ENCODE data around the gene ONECUT3.
"Not testable (repeated sequence)": the region's sequence is repeated elsewhere in the genome, so short reads cannot be mapped to it uniquely, and the experiment has no call there.

The ONECUT3 gene

DNA sequence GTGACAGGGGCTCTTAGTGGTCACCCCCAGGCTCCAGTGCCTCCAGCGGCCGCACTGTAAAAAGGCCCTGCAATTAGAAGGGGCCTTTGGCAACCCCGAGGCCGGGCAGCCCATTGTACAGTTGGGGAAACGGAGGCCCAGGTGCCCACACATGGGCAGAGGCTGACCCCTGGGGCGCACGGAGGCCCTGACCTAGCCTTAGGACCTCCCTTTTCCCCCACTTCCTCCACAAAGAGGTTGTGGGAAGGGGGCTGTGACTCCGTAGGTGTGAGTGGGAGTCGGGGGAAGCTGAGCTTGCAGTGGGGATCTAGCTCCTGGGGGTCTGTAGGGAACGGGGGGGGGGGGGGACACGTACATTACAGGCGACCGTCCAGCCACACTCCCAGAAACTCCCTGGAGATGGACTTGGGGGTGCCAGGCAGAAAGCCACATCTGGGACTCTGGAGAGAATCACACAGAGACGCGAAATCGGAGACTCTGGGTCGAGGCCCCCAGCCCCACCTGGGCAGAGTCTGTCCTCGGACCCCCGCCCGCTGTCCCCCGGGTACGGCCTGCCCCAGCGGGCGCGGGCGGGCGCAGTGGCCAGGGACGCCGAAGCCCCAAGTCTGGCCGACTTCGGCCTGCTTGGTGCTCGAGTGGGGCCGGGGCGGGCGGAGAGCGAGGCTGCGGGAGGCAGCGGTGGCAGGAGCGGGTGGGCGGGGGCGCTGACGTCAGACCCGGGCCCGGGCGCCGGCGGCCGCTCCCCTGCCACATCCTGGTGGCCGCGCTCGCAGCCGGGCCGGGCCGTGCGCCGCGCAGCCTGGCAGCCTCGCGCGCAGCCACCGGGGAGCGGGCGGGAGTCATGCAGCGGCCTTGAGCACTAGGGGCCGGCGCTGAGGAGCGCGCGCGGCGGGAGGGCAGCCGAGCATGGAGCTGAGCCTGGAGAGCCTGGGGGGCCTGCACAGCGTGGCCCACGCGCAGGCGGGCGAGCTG lies at the start of gene ONECUT3:
Gene ONECUT3 (plus strand): TSS at position 750 of the 972 bp plus-strand sequence. CDS start 157 bp downstream, at position 907.
- no peak for DNase-seq (ENCODE audit: low read depth, low spot score)

DNA sequence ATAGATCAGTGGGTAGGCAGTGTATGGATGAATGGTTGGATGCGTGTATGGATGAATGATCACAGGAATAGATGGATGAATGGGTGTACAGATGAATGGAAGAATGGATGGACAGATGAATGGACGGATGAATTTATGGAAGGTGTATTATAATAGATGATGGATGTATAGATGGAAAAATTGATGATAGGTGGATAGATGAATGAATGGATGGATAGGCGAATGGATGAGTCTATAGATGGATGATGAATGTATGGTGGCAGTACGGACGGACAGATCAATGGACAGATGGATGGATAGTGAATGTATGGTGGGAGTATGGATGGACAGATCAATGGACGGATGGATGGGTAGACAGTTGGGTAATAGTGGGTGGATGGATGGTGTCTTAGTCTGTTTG lies 49.0 kb upstream of the ONECUT3 start:
- DNase-seq (ENCODE audit: low read depth, low spot score): no peak

DNA sequence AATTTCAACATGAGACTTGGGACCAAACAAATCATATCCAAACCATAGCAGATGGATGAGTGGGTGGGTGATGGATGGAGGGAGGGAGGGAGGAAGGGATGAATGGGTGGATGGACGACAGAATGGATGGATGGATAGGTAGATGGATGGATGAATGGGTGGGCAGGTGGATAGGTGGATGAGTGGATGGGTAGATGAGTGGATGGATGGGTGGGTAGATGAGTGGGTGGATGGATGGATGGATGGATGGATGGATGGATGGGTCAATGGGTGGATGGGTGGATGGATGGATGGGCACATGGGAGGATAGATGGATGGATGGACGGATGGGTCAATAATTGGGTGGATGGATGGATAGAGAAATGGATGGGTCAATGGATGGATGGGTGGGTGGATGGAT lies 47.9 kb upstream of the ONECUT3 start:
- DNase-seq (ENCODE audit: low read depth, low spot score): no peak

DNA sequence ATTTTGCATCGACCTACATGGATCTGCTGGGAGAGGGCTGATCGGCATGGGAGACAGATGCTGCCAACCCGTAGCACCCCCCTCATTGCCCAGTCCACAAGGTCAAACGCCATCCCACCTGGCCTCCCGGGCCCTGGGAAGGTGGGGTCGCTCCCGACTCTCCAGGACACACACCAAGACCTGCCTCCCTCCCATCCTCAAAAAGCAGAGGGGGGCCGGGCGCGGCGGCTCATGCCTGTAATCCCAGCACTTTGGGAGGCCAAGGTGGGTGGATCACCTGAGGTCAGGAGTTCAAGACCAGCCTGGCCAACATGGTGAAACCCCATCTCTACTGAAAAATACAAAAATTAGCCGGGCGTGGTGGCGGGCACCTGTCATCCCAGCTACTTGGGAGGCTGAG lies 46.7 kb upstream of the ONECUT3 start:
- not testable (repeated sequence) for DNase-seq (ENCODE audit: low read depth, low spot score)

DNA sequence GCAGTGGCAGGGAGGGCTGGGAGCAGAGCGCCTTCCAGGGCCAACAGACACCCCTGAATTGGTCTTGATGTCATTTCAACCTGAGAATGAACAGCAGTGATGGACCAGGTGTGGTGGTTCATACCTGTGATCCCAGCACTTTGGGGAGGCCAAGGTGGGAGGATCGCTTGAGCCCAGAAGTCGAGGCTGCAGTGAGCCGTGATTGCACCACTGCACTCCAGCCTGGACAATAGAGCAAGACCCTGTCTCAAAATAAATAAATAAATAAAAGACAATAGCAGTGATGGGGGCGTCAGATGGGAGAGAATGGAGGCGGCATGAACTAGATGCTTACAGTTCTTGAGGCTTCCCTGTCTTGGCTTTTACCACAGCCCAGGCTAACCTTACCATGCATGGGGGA lies 46.1 kb upstream of the ONECUT3 start:
- DNase-seq (ENCODE audit: low read depth, low spot score): no peak

DNA sequence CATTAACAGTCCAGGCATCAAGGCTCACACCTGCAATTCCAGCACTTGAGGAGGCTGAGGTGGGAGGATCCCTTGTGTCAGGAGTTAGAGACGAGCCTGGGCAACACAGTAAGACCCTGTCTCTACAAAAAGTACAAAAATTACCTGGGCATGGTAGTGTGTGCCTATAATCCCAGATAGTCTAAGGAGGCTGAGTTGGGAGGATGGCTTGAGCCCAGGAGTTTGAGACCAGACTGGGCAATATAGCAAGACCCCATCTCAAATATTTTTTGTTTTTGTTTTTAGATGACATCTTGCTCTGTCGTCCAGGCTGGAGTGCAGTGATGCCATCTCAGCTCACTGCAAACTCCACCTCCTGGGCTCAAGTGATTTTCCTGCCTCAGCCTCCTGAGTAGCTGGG lies 40.1 kb upstream of the ONECUT3 start:
- no peak for DNase-seq (ENCODE audit: low read depth, low spot score)

DNA sequence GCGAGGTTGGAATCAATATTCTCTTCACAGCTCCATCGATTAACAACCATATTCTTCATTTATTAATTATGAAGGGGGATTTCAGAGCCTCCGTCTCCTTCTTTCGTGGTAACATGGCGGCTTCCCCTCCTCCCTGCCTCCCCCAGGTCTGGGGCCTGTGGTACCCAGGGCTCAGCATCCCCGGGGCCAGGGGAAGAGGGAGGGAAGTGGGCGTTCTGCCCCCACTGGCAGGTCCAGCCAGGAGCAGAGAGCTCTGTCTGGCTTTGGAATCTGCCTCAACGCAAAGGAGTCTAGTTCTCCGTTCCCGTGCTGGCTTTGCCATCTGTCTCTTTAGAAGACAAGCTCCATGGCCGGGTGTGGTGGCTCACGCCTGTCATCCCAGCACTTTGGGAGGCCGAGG lies 37.8 kb upstream of the ONECUT3 start:
- no peak for DNase-seq (ENCODE audit: low read depth, low spot score)

- DNase-seq (ENCODE audit: low read depth, low spot score): no peak
These were observed 35.9 kb upstream of the ONECUT3 start for GRCh38 chr19:1717200-1717969.

GRCh38 chr19:1717970-1718264 lies 35.4 kb upstream of the ONECUT3 start:
- DNase-seq (ENCODE audit: low read depth, low spot score): no peak

DNA sequence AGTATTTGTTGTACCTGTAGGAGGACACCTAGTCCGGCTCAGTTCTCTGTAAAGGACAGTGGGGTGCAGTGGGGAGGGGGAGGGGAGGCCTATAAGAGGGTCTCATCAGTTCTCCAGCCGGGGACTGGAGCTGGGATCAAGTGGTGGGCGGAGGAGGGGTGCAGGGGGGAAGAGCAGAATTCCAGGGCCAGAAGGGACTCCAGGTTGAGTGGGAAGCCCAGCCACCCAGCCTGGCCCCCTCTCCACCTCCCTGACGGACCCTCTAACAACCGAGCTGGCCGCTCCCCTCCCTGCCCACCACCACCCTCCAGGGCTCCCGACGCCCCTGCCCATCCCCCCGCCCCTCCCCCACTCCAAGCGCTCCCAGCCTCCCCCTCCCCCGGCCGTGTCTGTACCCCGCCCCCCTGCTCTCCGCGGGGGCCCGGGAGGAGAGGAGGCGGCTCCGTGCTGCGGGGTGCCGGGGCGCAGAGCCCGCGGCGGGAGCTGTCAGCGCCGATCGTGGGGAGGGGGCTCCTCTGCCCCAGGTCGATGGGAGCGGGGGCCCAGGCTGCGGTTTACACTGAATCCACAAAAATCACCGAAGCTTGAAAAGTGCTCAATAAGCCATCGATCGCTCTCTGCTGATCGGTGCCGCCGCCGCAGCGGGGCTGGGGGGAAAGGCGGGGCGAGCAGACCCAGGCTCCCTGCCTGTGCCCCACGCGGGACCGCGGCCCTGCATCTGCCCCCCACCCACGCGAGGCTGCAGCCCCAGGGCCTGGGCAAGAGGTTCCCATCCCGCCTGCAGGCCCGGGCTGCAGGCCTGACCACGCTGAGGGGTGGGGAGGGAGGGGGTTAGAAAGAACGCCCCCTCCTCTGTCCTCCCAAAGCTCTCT lies 34.6 kb upstream of the ONECUT3 start:
- DNase-seq (ENCODE audit: low read depth, low spot score): no peak

- no peak for DNase-seq (ENCODE audit: low read depth, low spot score)
These were observed 33.8 kb upstream of the ONECUT3 start for GRCh38 chr19:1719519-1719918.

DNA sequence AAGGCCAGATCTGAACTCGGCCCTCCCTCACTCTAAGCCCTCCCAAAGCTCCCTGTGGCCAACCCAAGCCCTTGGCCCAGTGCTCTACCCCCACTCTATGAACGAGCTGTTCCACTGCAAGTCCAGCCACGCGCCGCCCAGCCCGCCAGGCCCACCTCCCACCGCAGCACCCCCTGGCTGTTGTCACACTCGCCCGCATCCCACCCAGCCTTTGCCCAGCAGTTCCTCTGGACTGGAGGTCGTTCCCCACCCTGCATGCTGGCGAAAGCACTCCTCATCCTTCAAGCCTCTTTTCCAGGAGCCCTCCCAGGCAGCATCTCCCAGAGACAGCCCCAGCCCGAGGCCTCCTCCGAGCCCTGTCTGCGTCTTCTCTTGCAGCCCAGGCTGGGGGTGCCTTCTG lies 33.1 kb upstream of the ONECUT3 start:
- no peak for DNase-seq (ENCODE audit: low read depth, low spot score)

DNA sequence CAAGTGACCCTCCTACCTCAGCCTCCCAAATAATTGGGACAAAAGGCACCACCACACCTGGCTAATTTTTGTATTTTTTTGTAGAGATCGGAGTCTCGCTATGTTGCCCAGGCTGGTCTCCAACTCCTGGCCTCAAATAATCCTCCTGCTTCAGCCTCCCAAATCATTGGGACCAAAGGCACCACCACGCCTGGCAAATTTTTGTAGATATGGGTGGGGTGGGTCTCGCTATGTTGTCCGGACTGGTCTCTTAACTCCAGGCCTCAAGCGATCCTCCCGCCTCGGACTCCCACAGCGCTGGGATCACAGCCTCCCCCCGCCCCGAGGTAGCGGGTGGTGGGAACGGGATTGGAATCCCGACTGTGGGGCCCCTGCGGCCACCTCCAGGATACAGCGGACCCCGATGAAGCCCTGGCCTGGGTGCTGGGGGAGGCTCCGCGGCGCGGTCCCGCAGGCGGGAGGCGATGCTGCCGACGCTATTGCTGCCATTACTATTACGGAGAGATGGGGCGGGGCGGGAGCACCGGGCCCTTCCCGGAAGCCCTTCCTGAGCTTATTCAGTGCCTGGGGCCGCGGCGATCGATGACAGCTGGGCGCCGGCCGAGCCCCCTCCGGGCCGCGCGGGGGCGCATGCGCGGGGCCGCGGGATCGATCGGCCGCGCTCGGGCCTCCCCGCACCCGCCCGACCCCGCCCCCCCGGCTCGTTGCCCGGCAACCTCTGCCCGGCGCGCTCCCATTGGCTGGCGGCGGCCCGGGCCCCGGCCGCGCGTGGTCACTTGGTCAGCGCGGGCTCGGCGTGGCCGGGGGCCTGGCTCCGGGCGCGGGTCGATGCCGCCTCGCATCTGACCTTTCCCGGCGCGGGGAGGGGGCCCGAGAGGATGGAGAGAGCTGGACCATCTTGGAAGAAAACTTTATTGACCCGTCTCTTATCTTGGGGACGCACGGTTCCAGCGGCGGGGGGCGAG lies 27.9 kb upstream of the ONECUT3 start:
- DNase-seq (ENCODE audit: low read depth, low spot score): no peak

- DNase-seq (ENCODE audit: low read depth, low spot score): no peak
These were observed 24.3 kb upstream of the ONECUT3 start for GRCh38 chr19:1728816-1729567.

DNA sequence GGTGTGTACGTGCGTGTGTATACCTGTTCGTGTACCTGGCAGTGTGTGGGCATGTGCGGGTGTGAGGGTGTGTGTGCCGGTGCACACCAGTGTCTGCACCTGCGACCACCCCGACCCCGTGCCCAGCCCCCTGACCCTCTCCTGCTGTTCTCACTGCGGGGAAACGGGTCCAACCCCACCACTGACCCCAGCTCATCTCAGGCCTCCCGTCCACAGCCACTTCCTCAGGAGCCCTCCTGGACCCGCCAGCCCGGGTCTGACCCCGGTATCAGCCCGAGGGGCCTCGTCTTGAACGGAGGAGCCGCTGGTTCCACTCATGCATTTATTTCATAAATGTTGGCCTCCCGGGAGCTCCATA lies 23.8 kb upstream of the ONECUT3 start:
- no peak for DNase-seq (ENCODE audit: low read depth, low spot score)

DNA sequence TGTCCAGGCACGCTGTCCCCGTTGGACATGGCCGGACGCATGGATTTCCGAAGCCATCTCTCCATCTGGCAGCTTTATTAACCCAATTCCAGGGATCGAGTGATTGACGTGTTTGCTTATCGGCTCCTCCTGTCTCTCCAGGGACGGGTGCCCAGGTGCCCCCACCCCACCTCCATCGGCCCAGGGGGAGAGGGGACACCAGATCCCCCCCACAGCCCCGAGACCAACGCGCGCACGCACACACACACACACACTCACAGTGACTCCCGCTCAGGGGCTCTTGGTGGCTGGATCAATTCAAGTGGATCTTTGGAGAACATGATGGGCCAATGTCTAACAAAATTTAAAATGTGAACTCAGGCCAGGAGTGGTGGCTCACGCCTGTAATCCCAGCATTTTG lies 23.1 kb upstream of the ONECUT3 start:
- DNase-seq (ENCODE audit: low read depth, low spot score): no peak

GRCh38 chr19:1734321-1734966 lies 18.9 kb upstream of the ONECUT3 start:
- no peak for DNase-seq (ENCODE audit: low read depth, low spot score)

DNA sequence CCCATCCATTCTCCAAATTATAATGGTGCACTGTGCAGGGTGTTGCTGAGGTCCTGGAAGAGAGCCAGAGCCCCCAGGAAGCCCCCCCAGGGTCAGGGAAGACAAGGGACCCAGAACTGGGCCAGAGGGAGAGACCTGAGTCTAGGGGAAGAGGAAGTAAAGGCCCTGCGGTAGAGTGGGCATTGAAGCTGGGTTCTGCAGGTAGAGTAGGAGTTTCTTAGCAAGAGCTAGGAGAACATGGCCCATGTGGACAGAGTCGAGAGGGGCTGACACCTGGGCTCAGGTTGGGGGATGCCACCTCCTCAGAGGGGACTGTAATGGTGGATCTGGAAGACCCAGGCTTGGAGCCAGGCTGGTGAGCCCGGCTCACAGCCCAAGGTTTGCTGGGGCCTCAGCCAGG lies 17.0 kb upstream of the ONECUT3 start:
- DNase-seq (ENCODE audit: low read depth, low spot score): no peak

DNA sequence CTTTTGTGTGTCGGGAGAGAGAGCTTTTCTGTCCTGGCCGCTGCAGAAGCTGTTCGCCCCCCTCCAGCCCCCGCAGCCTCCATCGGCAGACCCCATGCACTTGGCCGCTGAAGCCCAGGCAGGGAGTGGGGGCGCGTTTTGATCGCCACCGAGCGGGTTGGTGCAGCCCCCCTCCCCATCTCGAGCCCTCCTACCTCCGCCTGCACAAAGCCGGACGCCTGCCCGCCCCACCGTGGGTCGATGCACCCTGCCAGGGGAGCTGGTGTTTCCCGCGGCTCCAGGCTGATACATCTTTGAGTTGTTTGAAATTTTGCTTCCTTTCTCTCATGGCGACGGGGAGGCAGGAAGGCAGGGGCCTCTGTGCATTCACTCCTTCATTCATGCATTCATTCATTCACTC lies 16.4 kb upstream of the ONECUT3 start:
- DNase-seq (ENCODE audit: low read depth, low spot score): no peak
